H9 (cell line): ENCODE data around the gene TMEM150B. TPM values are rescaled to one million over a fixed set of nuclear protein-coding genes. Genes with fewer than 3 reads are reported as not detected.

ENCODE experiments used
- DNase-seq: peaks from one replicate; pipeline ENCODE4 v3.0.0-alpha.2; 2017
- H2AFZ ChIP-seq: one replicate; pipeline ENCODE4 v1.6.1; 2013; ENCODE audit warnings: mild to moderate bottlenecking, low read length, control low read depth, moderate library complexity
- H2AK5ac ChIP-seq: 2 replicates; pipeline ENCODE4 v1.6.1; 2013; ENCODE audit warnings: low read length, control low read depth, mixed read lengths; ENCODE audit not compliant: insufficient read length
- H2BK120ac ChIP-seq: one replicate; pipeline ENCODE4 v1.6.1; 2013; ENCODE audit warnings: low read depth, mild to moderate bottlenecking, low read length, control low read depth, inconsistent platforms; ENCODE audit not compliant: poor library complexity, severe bottlenecking
- H2BK12ac ChIP-seq: 2 replicates; pipeline ENCODE4 v1.6.1; 2013; ENCODE audit warnings: low read length, control low read depth, mixed read lengths, low read depth; ENCODE audit not compliant: insufficient read length
- H2BK15ac ChIP-seq: 2 replicates; pipeline ENCODE4 v1.6.1; 2013; ENCODE audit warnings: low read depth, low read length, control low read depth
- H2BK20ac ChIP-seq: one replicate; pipeline ENCODE4 v1.6.1; 2013; ENCODE audit warnings: low read depth, mild to moderate bottlenecking, low read length, control low read depth, inconsistent platforms; ENCODE audit not compliant: poor library complexity, severe bottlenecking
- H2BK5ac ChIP-seq: 2 replicates; pipeline ENCODE4 v1.6.1; 2013; ENCODE audit warnings: low read length, control low read depth, mixed read lengths; ENCODE audit not compliant: insufficient read length
- H3K14ac ChIP-seq: 2 replicates; pipeline ENCODE4 v1.6.1; 2013; ENCODE audit warnings: low read length, control low read depth; ENCODE audit not compliant: insufficient read depth
- H3K18ac ChIP-seq: 2 replicates; pipeline ENCODE4 v1.6.1; 2013; ENCODE audit warnings: low read depth, mild to moderate bottlenecking, mixed read lengths, low read length, control low read depth; ENCODE audit not compliant: insufficient read length
- H3K23ac ChIP-seq: 2 replicates; pipeline ENCODE4 v1.6.1; 2013; ENCODE audit warnings: low read length, control low read depth, mixed read lengths, low read depth; ENCODE audit not compliant: insufficient read length
- H3K23me2 ChIP-seq: 2 replicates; pipeline ENCODE4 v1.6.1; 2013; ENCODE audit warnings: low read depth, mild to moderate bottlenecking, mixed read lengths, low read length, control low read depth; ENCODE audit not compliant: insufficient read length, poor library complexity, severe bottlenecking
- H3K27ac ChIP-seq: 2 replicates; pipeline ENCODE4 v1.5.1; 2013; ENCODE audit warnings: low read length, control low read depth, mixed read lengths, low read depth; ENCODE audit not compliant: insufficient read length
- H3K27me3 ChIP-seq: 2 replicates; pipeline ENCODE4 v1.6.1; 2013; ENCODE audit warnings: low read length, control low read depth, inconsistent platforms; ENCODE audit not compliant: insufficient read depth
- H3K4ac ChIP-seq: 2 replicates; pipeline ENCODE4 v1.6.1; 2013; ENCODE audit warnings: low read depth, mild to moderate bottlenecking, control low read depth, inconsistent platforms, low read length, moderate library complexity
- H3K4me1 ChIP-seq: 2 replicates; pipeline ENCODE4 v1.6.1; 2013; ENCODE audit warnings: low read length, control low read depth, inconsistent platforms; ENCODE audit not compliant: insufficient read depth
- H3K4me2 ChIP-seq: 2 replicates; pipeline ENCODE4 v1.6.1; 2013; ENCODE audit warnings: low read length, control low read depth, mixed read lengths; ENCODE audit not compliant: insufficient read length, insufficient read depth
- H3K56ac ChIP-seq: 2 replicates; pipeline ENCODE4 v1.6.1; 2013; ENCODE audit warnings: low read depth, mild to moderate bottlenecking, mixed read lengths, low read length, control low read depth; ENCODE audit not compliant: insufficient read length
- H3K79me1 ChIP-seq: 2 replicates; pipeline ENCODE4 v1.6.1; 2013; ENCODE audit warnings: low read depth, mild to moderate bottlenecking, moderate library complexity, low read length, control low read depth, inconsistent platforms; ENCODE audit not compliant: insufficient read depth, poor library complexity, severe bottlenecking
- H3K79me2 ChIP-seq: 2 replicates; pipeline ENCODE4 v1.6.1; 2013; ENCODE audit warnings: low read length, control low read depth, inconsistent platforms; ENCODE audit not compliant: insufficient read depth
- H3K9ac ChIP-seq: 2 replicates; pipeline ENCODE4 v1.6.1; 2013; ENCODE audit warnings: low read length, control low read depth, mixed read lengths; ENCODE audit not compliant: insufficient read length; ENCODE audit errors: extremely low read depth
- H3K9me3 ChIP-seq: one replicate; pipeline ENCODE4 v1.6.1; 2013; ENCODE audit warnings: low read depth, low read length, inconsistent platforms; ENCODE audit not compliant: control insufficient read depth
- H3T11ph ChIP-seq: one replicate; pipeline ENCODE4 v1.6.1; 2013; ENCODE audit warnings: mild to moderate bottlenecking, low read length, control low read depth, inconsistent platforms
- H4K20me1 ChIP-seq: one replicate; pipeline ENCODE4 v1.6.1; 2013; ENCODE audit not compliant: control insufficient read depth, insufficient read length, insufficient read depth
- H4K5ac ChIP-seq: 2 replicates; pipeline ENCODE4 v1.6.1; 2013; ENCODE audit warnings: low read depth, mild to moderate bottlenecking, mixed read lengths, low read length, control low read depth; ENCODE audit not compliant: insufficient read length
- H4K8ac ChIP-seq: replicated peaks from 2 replicates; pipeline ENCODE4 v1.6.1; 2013; ENCODE audit warnings: low read length, control low read depth, mixed read lengths, low read depth; ENCODE audit not compliant: insufficient read length
- H4K91ac ChIP-seq: 2 replicates; pipeline ENCODE4 v1.6.1; 2013; ENCODE audit warnings: low read depth, mild to moderate bottlenecking, moderate library complexity, mixed read lengths, low read length, control low read depth; ENCODE audit not compliant: insufficient read length
- H3K27ac Mint-ChIP-seq, 3 experiments: 2 replicates in 2 of 3; 3 replicates in 1 of 3; pipeline ENCODE4 v1.8.0; 2020 to 2021; ENCODE audit warnings: mixed read lengths in 3 of 3, mild to moderate bottlenecking in 1 of 3, moderate library complexity in 1 of 3
- H3K27me3 Mint-ChIP-seq: 2 replicates; pipeline ENCODE4 v1.8.0; 2021; ENCODE audit warnings: low read depth, mild to moderate bottlenecking, moderate library complexity, mixed read lengths
- H3K36me3 Mint-ChIP-seq, 3 experiments: 2 replicates in 2 of 3; 3 replicates in 1 of 3; pipeline ENCODE4 v1.8.0; 2020 to 2021; ENCODE audit warnings: low read depth in 3 of 3, mixed read lengths in 3 of 3; ENCODE audit not compliant: insufficient read depth in 1 of 3
- H3K4me1 Mint-ChIP-seq, 2 experiments: 2 replicates each; pipeline ENCODE4 v1.8.0; 2020; ENCODE audit warnings: mixed read lengths in 2 of 2
- H3K4me3 Mint-ChIP-seq, 2 experiments: 2 replicates in 1 of 2; 3 replicates in 1 of 2; pipeline ENCODE4 v1.8.0; 2020 to 2021; ENCODE audit warnings: mild to moderate bottlenecking in 2 of 2, mixed read lengths in 2 of 2, moderate library complexity in 1 of 2
- H3K9me3 Mint-ChIP-seq, 2 experiments: 2 replicates in 1 of 2; 3 replicates in 1 of 2; pipeline ENCODE4 v1.8.0; 2020; ENCODE audit warnings: mild to moderate bottlenecking in 2 of 2, mixed read lengths in 2 of 2, moderate library complexity in 1 of 2
- CTCF ChIP-seq: fragments of 200-600 bp; sonication (generic); conservative IDR thresholded peaks from 3 replicates; pipeline ENCODE4 v1.8.0; 2021; ENCODE audit warnings: antibody characterized with exemption, mild to moderate bottlenecking
- WGBS: extraction: QIAGEN DNeasy Blood & Tissue Kit; methylation state at CpG from one replicate; pipeline ENCODE4 v1.1.7; 2013; ENCODE audit warnings: missing lambda C conversion rate, low lambda C conversion rate, mixed read lengths; ENCODE audit not compliant: insufficient read length; ENCODE audit errors: extremely low coverage; 5-methylcytosine and 5-hydroxymethylcytosine counted together
- total RNA-seq: library from RNA; stranded (reverse); gene quantifications from 2 replicates; pipeline ENCODE4 v1.2.1, GENCODE V29; 2021

TMEM150B gene
- total RNA-seq, 1 experiment from 2014 or later = 0.63 TPM

GRCh38 chr19:55360902-55361301, 35.8 kb upstream of the TMEM150B start:
- peaks cover 57% of the 10 kb centered on the region for H3K27me3 Mint-ChIP-seq
- no peak overlapping the region for H4K5ac ChIP-seq
- no peaks in the 10 kb centered on the region for H3K9me3 ChIP-seq
- H3K4me1 ChIP-seq = no peaks in the 10 kb centered on the region
- H3K18ac ChIP-seq = no peak overlapping the region
- no peak overlapping the region for H3K56ac ChIP-seq
- H2BK20ac ChIP-seq = no peak overlapping the region
- H3K27ac ChIP-seq = no peak overlapping the region
- no peaks in the 10 kb centered on the region for H3K23me2 ChIP-seq
- no peak overlapping the region for H2BK120ac ChIP-seq
- H3K9ac ChIP-seq = no peak overlapping the region
- peaks cover 13 to 25% of the 10 kb centered on the region in 2 experiments; a peak in 3 of 4 replicates for H3K4me1 Mint-ChIP-seq
- H2BK12ac ChIP-seq = no peak overlapping the region
- no peak for DNase-seq
- H3K4me2 ChIP-seq = no peak overlapping the region
- H2AK5ac ChIP-seq = no peak overlapping the region
- no peak overlapping the region for H2BK5ac ChIP-seq
- no peak overlapping the region for H3T11ph ChIP-seq
- H3K9me3 Mint-ChIP-seq = no peaks in the 10 kb centered on the region
- no peak overlapping the region for H3K23ac ChIP-seq
- WGBS = no CpG with 5 or more reads among the region's 16 CpGs
- H3K4me3 Mint-ChIP-seq = no peak overlapping the region
- no peaks in the 10 kb centered on the region for H3K79me1 ChIP-seq
- H3K27ac Mint-ChIP-seq = peak overlapping the region in 1 of 3 experiments; percentile 55; a peak in 1 of 7 replicates
- H3K4ac ChIP-seq = no peak overlapping the region
- H3K79me2 ChIP-seq = no peaks in the 10 kb centered on the region
- H2AFZ ChIP-seq = no peak overlapping the region
- no peak overlapping the region for H2BK15ac ChIP-seq
- peaks cover 2% of the 10 kb centered on the region; the same call in 1 of the 2 replicates for H3K27me3 ChIP-seq
- no peaks in the 10 kb centered on the region for H4K20me1 ChIP-seq
- H3K14ac ChIP-seq = no peak overlapping the region
- TF ChIP-seq CTCF = no peak
- H3K36me3 Mint-ChIP-seq = no peaks in the 10 kb centered on the region
- H4K91ac ChIP-seq = no peak overlapping the region
- H4K8ac ChIP-seq = no peak overlapping the region
